WERI-Rb-1 (cell line): Measurements from ENCODE around the gene YWHAB.

Experiments
- DNase-seq: peaks from one replicate; pipeline ENCODE4 v3.0.0-alpha.2; 2020
- H3K27ac ChIP-seq: fragments of 250-450 bp; sonication (Bioruptor Pico); 2 replicates; pipeline ENCODE4 v1.5.1; 2020; ENCODE audit warnings: mild to moderate bottlenecking, moderate library complexity
- H3K27me3 ChIP-seq: fragments of 250-450 bp; sonication (Bioruptor Pico); 2 replicates; pipeline ENCODE4 v1.5.1; 2021; ENCODE audit warnings: mild to moderate bottlenecking, low read depth, moderate library complexity; ENCODE audit not compliant: insufficient read depth, severe bottlenecking
- H3K36me3 ChIP-seq: fragments of 250-450 bp; sonication (Bioruptor Pico); 2 replicates; pipeline ENCODE4 v1.5.1; 2020; ENCODE audit warnings: mild to moderate bottlenecking, moderate library complexity
- H3K4me3 ChIP-seq: 2 replicates; pipeline ENCODE4 v1.5.1; 2011; ENCODE audit warnings: low read depth, mild to moderate bottlenecking, control low read depth, low read length
- H3K9me3 ChIP-seq: fragments of 250-450 bp; sonication (Bioruptor Pico); 2 replicates; pipeline ENCODE4 v1.5.1; 2021; ENCODE audit warnings: mild to moderate bottlenecking, moderate library complexity; ENCODE audit not compliant: severe bottlenecking
- TF ChIP-seq, protein P1 (sequence below): IDR thresholded peaks from 2 replicates; pipeline ENCODE4 v1.5.1; 2011; ENCODE audit warnings: low read depth, mild to moderate bottlenecking, control low read depth, inconsistent platforms, low read length

YWHAB gene

DNA sequence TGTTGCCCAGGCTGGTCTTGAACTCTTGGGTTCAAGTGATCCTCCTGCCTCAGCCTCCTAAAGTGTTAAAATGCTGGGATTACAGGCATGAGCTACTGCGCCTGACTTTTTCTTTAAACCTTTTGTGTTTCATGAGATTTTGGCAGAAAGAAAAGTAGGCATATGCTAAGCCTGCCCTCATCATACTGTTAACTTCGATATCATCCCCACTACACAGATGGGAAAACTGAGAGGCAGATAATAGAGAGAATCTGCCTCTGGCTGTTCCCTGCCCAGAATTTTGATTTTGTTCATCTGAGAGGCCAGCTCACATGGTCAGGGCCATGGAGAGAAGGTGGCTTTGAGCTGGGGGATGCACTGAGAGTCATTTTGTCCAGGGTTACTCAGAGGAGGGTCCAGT, 31.9 kb downstream of the YWHAB start:
- Histone ChIP-seq H3K36me3 (peaks cover 49% of the 10 kb centered on the region), H3K4me3 (no peak overlapping the region), H3K27me3 (no peaks in the 10 kb centered on the region), H3K27ac (no peak overlapping the region), H3K9me3 (no peaks in the 10 kb centered on the region)
- DNase-seq = no peak
- TF ChIP-seq, protein P1, sequence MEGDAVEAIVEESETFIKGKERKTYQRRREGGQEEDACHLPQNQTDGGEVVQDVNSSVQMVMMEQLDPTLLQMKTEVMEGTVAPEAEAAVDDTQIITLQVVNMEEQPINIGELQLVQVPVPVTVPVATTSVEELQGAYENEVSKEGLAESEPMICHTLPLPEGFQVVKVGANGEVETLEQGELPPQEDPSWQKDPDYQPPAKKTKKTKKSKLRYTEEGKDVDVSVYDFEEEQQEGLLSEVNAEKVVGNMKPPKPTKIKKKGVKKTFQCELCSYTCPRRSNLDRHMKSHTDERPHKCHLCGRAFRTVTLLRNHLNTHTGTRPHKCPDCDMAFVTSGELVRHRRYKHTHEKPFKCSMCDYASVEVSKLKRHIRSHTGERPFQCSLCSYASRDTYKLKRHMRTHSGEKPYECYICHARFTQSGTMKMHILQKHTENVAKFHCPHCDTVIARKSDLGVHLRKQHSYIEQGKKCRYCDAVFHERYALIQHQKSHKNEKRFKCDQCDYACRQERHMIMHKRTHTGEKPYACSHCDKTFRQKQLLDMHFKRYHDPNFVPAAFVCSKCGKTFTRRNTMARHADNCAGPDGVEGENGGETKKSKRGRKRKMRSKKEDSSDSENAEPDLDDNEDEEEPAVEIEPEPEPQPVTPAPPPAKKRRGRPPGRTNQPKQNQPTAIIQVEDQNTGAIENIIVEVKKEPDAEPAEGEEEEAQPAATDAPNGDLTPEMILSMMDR = no peak

DNA sequence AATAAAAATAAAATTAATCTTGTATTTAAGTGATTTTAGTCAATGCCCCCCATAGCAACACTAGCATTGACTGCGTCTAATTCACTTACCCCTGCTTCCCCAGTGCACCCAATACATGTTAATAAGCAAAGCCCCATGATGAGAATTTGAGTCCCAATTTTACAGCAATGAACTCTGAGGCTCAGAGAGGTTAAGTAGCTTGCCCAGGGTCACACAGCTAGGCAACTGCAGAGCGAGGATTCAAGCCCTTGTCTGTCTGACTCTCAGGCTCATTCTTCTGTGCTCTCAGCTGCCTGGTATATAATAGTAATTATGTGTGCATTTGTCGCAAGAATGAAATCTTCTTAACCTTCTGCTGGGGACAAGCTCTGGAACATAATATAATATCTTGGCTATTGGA, 32.8 kb downstream of the YWHAB start:
- no peak overlapping the region for H3K4me3 ChIP-seq
- no peaks in the 10 kb centered on the region for H3K9me3 ChIP-seq
- H3K27me3 ChIP-seq = no peaks in the 10 kb centered on the region
- TF ChIP-seq, protein P1 = no peak
- H3K27ac ChIP-seq = no peak overlapping the region
- peaks cover 52% of the 10 kb centered on the region for H3K36me3 ChIP-seq
- DNase-seq = no peak

DNA sequence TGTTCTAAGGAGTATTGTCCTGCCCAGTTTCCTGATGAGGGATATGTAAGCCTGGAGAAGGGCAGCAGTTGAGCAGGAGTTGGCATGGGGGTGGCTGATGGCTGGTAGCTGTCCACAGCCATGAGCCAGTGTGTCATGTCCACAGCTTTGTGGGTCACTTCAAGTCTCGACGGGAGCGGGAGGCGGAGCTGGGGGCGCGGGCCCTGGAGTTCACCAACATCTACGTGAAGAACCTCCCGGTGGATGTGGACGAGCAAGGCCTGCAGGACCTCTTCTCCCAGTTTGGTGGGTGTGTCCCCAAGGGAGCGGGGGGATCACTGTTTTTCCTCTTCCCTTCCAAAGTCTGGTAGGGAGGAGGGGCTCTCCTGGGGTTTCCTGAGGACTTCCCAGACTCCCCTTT, 33.3 kb downstream of the YWHAB start:
- Histone ChIP-seq H3K27ac (no peak overlapping the region), H3K36me3 (peaks cover 48% of the 10 kb centered on the region), H3K27me3 (no peaks in the 10 kb centered on the region), H3K4me3 (no peak overlapping the region), H3K9me3 (no peaks in the 10 kb centered on the region)
- TF ChIP-seq, protein P1 = no peak
- DNase-seq = no peak

DNA sequence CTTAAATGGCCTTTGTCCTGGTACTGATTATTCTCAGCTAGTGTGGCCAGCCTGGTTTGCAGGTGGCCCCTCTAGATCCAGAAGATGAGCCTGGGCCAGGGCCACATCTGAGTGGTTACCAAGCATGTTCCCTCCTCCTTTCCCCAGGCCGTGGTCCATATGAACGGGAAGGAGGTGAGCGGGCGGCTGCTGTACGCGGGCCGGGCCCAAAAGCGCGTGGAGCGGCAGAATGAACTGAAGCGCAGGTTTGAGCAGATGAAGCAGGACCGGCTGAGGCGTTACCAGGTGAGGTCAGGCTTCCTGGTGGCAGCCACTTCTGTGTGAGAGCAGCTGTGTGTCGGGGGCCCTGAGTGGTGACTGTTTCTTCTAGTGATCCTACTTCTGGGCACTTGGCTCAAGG, 35.9 kb downstream of the YWHAB start:
- TF ChIP-seq, protein P1 = no peak
- H3K36me3 ChIP-seq = peaks cover 38% of the 10 kb centered on the region
- DNase-seq = no peak
- no peak overlapping the region for H3K27ac ChIP-seq
- H3K4me3 ChIP-seq = no peak overlapping the region
- no peaks in the 10 kb centered on the region for H3K9me3 ChIP-seq
- H3K27me3 ChIP-seq = no peaks in the 10 kb centered on the region

DNA sequence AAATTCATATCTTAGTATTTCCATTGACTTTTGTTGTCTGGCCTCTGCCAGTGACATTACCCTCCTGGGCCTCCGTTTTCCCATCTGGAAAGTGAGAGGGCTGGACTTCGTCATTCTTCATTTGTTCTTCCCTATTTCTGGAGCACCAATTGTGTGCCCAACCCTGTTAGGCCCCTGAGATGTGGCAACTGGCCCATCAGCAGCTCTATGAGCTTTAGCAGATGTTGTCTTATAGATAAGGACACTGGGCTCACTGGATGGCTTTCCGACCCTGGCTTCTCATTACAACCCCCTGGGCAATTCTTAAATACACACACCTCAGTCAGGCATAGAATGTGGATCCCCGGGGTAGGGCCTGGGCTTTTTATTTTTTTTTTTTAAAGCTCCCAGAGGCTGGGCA, 39.0 kb downstream of the YWHAB start:
- H3K9me3 ChIP-seq = no peaks in the 10 kb centered on the region
- no peak for DNase-seq
- H3K27me3 ChIP-seq = no peaks in the 10 kb centered on the region
- no peak overlapping the region for H3K27ac ChIP-seq
- H3K4me3 ChIP-seq = no peak overlapping the region
- TF ChIP-seq, protein P1 = no peak
- H3K36me3 ChIP-seq = peaks cover 32% of the 10 kb centered on the region

DNA sequence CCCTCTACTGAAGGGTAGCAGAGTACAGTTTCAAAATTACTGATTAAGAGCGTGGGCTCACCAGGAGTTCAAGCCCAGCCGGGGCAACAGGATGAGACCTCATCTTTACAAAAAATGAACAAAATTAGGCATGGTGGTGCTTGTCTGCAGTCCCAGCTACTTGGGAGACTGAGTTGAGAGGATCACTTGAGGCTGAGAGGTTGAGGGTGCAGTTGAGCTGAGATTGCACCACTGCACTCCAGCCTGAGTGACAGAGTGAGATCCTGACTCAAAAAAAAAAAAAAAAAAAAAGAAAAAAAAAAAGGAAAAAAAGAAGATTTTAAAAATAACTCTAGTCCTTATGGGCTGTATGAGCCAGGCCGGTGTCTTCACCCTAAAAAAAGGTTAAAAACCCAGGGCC, 43.1 kb downstream of the YWHAB start:
- Histone ChIP-seq H3K27ac (no peak overlapping the region), H3K4me3 (no peak overlapping the region), H3K36me3 (peaks cover 31% of the 10 kb centered on the region)

More for the DNA sequence above, 43.1 kb downstream of the YWHAB start:
- H3K9me3 ChIP-seq = no peaks in the 10 kb centered on the region
- no peak for DNase-seq
- no peaks in the 10 kb centered on the region for H3K27me3 ChIP-seq
- TF ChIP-seq, protein P1 = no peak
